ENCODE results near the gene ARHGAP10. TPM values are rescaled to one million over a fixed set of nuclear protein-coding genes. Genes with fewer than 3 reads are reported as not detected.

Gene ARHGAP10
- total RNA-seq, 1 donor from 2014 or later, result 25.5 TPM

GRCh38 chr4:147725673-147726072 lies 6.2 kb upstream of the ARHGAP10 start:
- Mint-ChIP-seq H3K27ac (no peak overlapping the region), H3K9me3 (no peaks in the 10 kb centered on the region), H3K4me3 (no peak overlapping the region), H3K4me1 (ENCODE audit: unreplicated experiment) (peaks cover 19% of the 10 kb centered on the region), H3K36me3 (no peaks in the 10 kb centered on the region), H3K27me3 (peaks cover 9% of the 10 kb centered on the region)
- no peak for TF ChIP-seq CTCF (conservative IDR thresholded peaks at IDR 0.05)
- no peak for DNase-seq (ENCODE audit: extremely low spot score, unreplicated experiment)

GRCh38 chr4:147727476-147728028 lies 4.3 kb upstream of the ARHGAP10 start:
- peaks cover 9% of the 10 kb centered on the region for H3K27me3 Mint-ChIP-seq
- no peaks in the 10 kb centered on the region for H3K36me3 Mint-ChIP-seq
- TF ChIP-seq CTCF (conservative IDR thresholded peaks at IDR 0.05), result no peak
- H3K4me3 Mint-ChIP-seq, result no peak overlapping the region
- DNase-seq (ENCODE audit: extremely low spot score, unreplicated experiment), result no peak
- no peak overlapping the region for H3K27ac Mint-ChIP-seq
- H3K4me1 Mint-ChIP-seq (ENCODE audit: unreplicated experiment), result peaks cover 19% of the 10 kb centered on the region
- H3K9me3 Mint-ChIP-seq, result no peaks in the 10 kb centered on the region

- DNase-seq (ENCODE audit: extremely low spot score, unreplicated experiment), result no peak
- TF ChIP-seq CTCF (conservative IDR thresholded peaks at IDR 0.05), result peak; percentile 57
- Mint-ChIP-seq H3K27ac (no peak overlapping the region), H3K27me3 (peaks cover 12% of the 10 kb centered on the region), H3K4me1 (ENCODE audit: unreplicated experiment) (peaks cover 29% of the 10 kb centered on the region), H3K9me3 (no peaks in the 10 kb centered on the region), H3K4me3 (peak overlapping the region; percentile 83), H3K36me3 (no peaks in the 10 kb centered on the region)
Measured at GRCh38 chr4:147730333-147730732, 1.6 kb upstream of the ARHGAP10 start.

- H3K36me3 Mint-ChIP-seq, result no peaks in the 10 kb centered on the region
- H3K9me3 Mint-ChIP-seq, result peaks cover 4% of the 10 kb centered on the region
- DNase-seq (ENCODE audit: extremely low spot score, unreplicated experiment), result peak; percentile 76
- H3K27me3 Mint-ChIP-seq, result peaks cover 12% of the 10 kb centered on the region
- H3K27ac Mint-ChIP-seq, result peak overlapping the region; percentile 82
- peak overlapping the region; percentile 95 for H3K4me3 Mint-ChIP-seq
- peaks cover 46% of the 10 kb centered on the region for H3K4me1 Mint-ChIP-seq (ENCODE audit: unreplicated experiment)
- no peak for TF ChIP-seq CTCF (conservative IDR thresholded peaks at IDR 0.05)
Measured at GRCh38 chr4:147732518-147733235, 789 bp downstream of the ARHGAP10 start.

GRCh38 chr4:147733716-147734344 lies 1.9 kb downstream of the ARHGAP10 start:
- Mint-ChIP-seq H3K4me3 (peak overlapping the region; percentile 95), H3K4me1 (ENCODE audit: unreplicated experiment) (peaks cover 49% of the 10 kb centered on the region), H3K36me3 (no peaks in the 10 kb centered on the region), H3K27me3 (peaks cover 5% of the 10 kb centered on the region), H3K9me3 (peaks cover 4% of the 10 kb centered on the region), H3K27ac (peak overlapping the region; percentile 82)
- no peak for DNase-seq (ENCODE audit: extremely low spot score, unreplicated experiment)
- TF ChIP-seq CTCF (conservative IDR thresholded peaks at IDR 0.05), result no peak
